ENCODE data around the gene ANKRD11.

GRCh38 chr16:89422905-89423630, 67.3 kb downstream of the ANKRD11 start:
- TF ChIP-seq MYC (IDR thresholded peaks at IDR 0.05; ENCODE audit: low read depth, low read length) = no peak
- TF ChIP-seq CTCF (IDR thresholded peaks at IDR 0.05; ENCODE audit: extremely low read depth in 1 of 2, insufficient read depth in 1 of 2, low read depth in 1 of 2, low read length in 2 of 2) = no peak
- no peak for TF ChIP-seq POLR2A (IDR thresholded peaks at IDR 0.05; ENCODE audit: low read depth, low read length)
- TF ChIP-seq EZH2 (IDR thresholded peaks at IDR 0.05; ENCODE audit: borderline replicate concordance, low read depth, low read length, severe bottlenecking) = no peak
- TF ChIP-seq, protein P1, sequence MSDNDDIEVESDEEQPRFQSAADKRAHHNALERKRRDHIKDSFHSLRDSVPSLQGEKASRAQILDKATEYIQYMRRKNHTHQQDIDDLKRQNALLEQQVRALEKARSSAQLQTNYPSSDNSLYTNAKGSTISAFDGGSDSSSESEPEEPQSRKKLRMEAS (IDR thresholded peaks at IDR 0.05; ENCODE audit: insufficient read depth, insufficient read length) = no peak
- no peak for TF ChIP-seq POLR2AphosphoS5 (IDR thresholded peaks at IDR 0.05; ENCODE audit: insufficient read depth, low read depth, low read length)
- TF ChIP-seq JUN (IDR thresholded peaks at IDR 0.05; ENCODE audit: borderline replicate concordance, insufficient read depth, insufficient read length, low read depth) = no peak
